Fibroblast of lung (primary cell): ENCODE measurements around the gene CPA1. TPM values are rescaled to one million over a fixed set of nuclear protein-coding genes. Genes with fewer than 3 reads are reported as not detected.

ENCODE experiments used
- DNase-seq, 2 donors: peaks; one replicate each; pipeline versions ENCODE4 v3.0.0 to v3.0.0-alpha.2; 2010; ENCODE audit warnings: low read depth in 2 of 2
- H2AFZ ChIP-seq: 2 replicates; pipeline ENCODE4 v1.5.1; 2012; ENCODE audit warnings: low read length, control low read depth, inconsistent platforms
- H3K27ac ChIP-seq: 2 replicates; pipeline ENCODE4 v1.5.1; 2011; ENCODE audit warnings: low read length, control low read depth; ENCODE audit not compliant: insufficient read depth
- H3K27me3 ChIP-seq: 2 replicates; pipeline ENCODE4 v1.5.1; 2011; ENCODE audit warnings: mild to moderate bottlenecking, low read length; ENCODE audit not compliant: control insufficient read depth, insufficient read depth
- H3K36me3 ChIP-seq: 2 replicates; pipeline ENCODE4 v1.5.1; 2011; ENCODE audit warnings: low read length; ENCODE audit not compliant: control insufficient read depth, insufficient read depth
- H3K4me1 ChIP-seq: 2 replicates; pipeline ENCODE4 v1.5.1; 2011; ENCODE audit warnings: low read length; ENCODE audit not compliant: control insufficient read depth, insufficient read depth; ENCODE audit errors: extremely low read depth
- H3K4me2 ChIP-seq: 2 replicates; pipeline ENCODE4 v1.5.1; 2011; ENCODE audit warnings: low read length, control low read depth; ENCODE audit not compliant: insufficient read depth; ENCODE audit errors: extremely low read depth
- H3K4me3 ChIP-seq, 4 experiments: fragments of 200-600 bp in 1 of 4; sonication (generic) in 1 of 4; replicated peaks in 1 of 4; 2 replicates each; pipeline ENCODE4 v1.5.1; 2011 to 2016; ENCODE audit warnings: low read length in 4 of 4, low read depth in 3 of 4, mild to moderate bottlenecking in 3 of 4, control low read depth in 2 of 4, inconsistent platforms in 1 of 4, mixed read lengths in 1 of 4; ENCODE audit not compliant: insufficient read depth in 1 of 4; ENCODE audit errors: control extremely low read depth in 1 of 4
- H3K79me2 ChIP-seq: 2 replicates; pipeline ENCODE4 v1.5.1; 2012; ENCODE audit warnings: mild to moderate bottlenecking, low read length, inconsistent platforms; ENCODE audit not compliant: control insufficient read depth, insufficient read depth
- H3K9ac ChIP-seq: 2 replicates; pipeline ENCODE4 v1.5.1; 2011; ENCODE audit warnings: mild to moderate bottlenecking, low read length, control low read depth; ENCODE audit not compliant: insufficient read depth
- H3K9me3 ChIP-seq: 2 replicates; pipeline ENCODE4 v1.5.1; 2012; ENCODE audit warnings: low read depth, low read length; ENCODE audit not compliant: control insufficient read depth, insufficient read depth
- H4K20me1 ChIP-seq: 2 replicates; pipeline ENCODE4 v1.5.1; 2011; ENCODE audit warnings: low read length; ENCODE audit not compliant: control insufficient read depth, insufficient read depth; ENCODE audit errors: extremely low read depth
- CTCF ChIP-seq, 2 donors: IDR thresholded peaks in 1 of 2; conservative IDR thresholded peaks in 1 of 2; 1 replicate in 1 of 2; 2 replicates in 1 of 2; pipeline ENCODE4 v1.5.1; 2011 to 2012; ENCODE audit warnings: low read length in 2 of 2, control low read depth in 1 of 2, inconsistent platforms in 1 of 2, low read depth in 1 of 2, mild to moderate bottlenecking in 1 of 2
- EZH2 ChIP-seq: IDR thresholded peaks from 2 replicates; pipeline ENCODE4 v1.5.1; 2012; ENCODE audit warnings: low read length, control low read depth, mild to moderate bottlenecking; ENCODE audit errors: missing control alignments
- polyA plus RNA-seq, 2 donors: library from polyadenylated mRNA; depleted of rRNA in 1 of 2; stranded (reverse) in 1 of 2; unstranded in 1 of 2; fragments of >200 nt; gene quantifications; 2 replicates each; pipeline ENCODE4 v1.2.1, GENCODE V29; 2011 to 2012; ENCODE audit warnings: missing spikeins in 1 of 2
- total RNA-seq: library from RNA; depleted of rRNA; stranded (reverse); fragments of >200 nt; gene quantifications from 2 replicates; pipeline ENCODE4 v1.2.1, GENCODE V29; 2014

CPA1 gene
- total and polyA plus RNA-seq, 2 donors (not counting 1 experiment from before 2014, with no cell fraction given): under 0.01 to 0.12 TPM

- no peak for DNase-seq
- Histone ChIP-seq H4K20me1 (no peaks in the 10 kb centered on the region), H3K4me2 (no peak overlapping the region), H2AFZ (no peak overlapping the region), H3K9ac (no peak overlapping the region), H3K27me3 (no peaks in the 10 kb centered on the region), H3K4me3 (no peak overlapping the region), H3K4me1 (no peaks in the 10 kb centered on the region), H3K79me2 (no peaks in the 10 kb centered on the region), H3K9me3 (no peaks in the 10 kb centered on the region), H3K36me3 (no peaks in the 10 kb centered on the region), H3K27ac (no peak overlapping the region)
- no peak for TF ChIP-seq CTCF (conservative IDR thresholded peaks at IDR 0.05 in 1 of 2, IDR thresholded peaks at IDR 0.05 in 1 of 2; ENCODE audit: low read depth in 1 of 2, low read length in 2 of 2)
- no peak for TF ChIP-seq EZH2
Measured at GRCh38 chr7:130341882-130342281, 38.4 kb upstream of the CPA1 start.

- Histone ChIP-seq H3K27me3 (no peaks in the 10 kb centered on the region), H3K79me2 (no peaks in the 10 kb centered on the region), H2AFZ (no peak overlapping the region), H3K9ac (no peak overlapping the region), H3K9me3 (no peaks in the 10 kb centered on the region), H3K4me2 (no peak overlapping the region), H3K4me3 (no peak overlapping the region), H3K4me1 (no peaks in the 10 kb centered on the region), H3K36me3 (no peaks in the 10 kb centered on the region), H3K27ac (no peak overlapping the region), H4K20me1 (no peaks in the 10 kb centered on the region)
- TF ChIP-seq CTCF (conservative IDR thresholded peaks at IDR 0.05 in 1 of 2, IDR thresholded peaks at IDR 0.05 in 1 of 2; ENCODE audit: low read depth in 1 of 2, low read length in 2 of 2) (no peak), EZH2 (no peak)
- no peak for DNase-seq
Measured at GRCh38 chr7:130342701-130343380, 37.5 kb upstream of the CPA1 start.

GRCh38 chr7:130344271-130344866, 35.9 kb upstream of the CPA1 start, which contains the start of gene CPA5:
Gene CPA5 (plus strand): TSS chr7:130344816. CDS start chr7:130346486, 1,670 bp downstream.
- no peaks in the 10 kb centered on the region for H3K79me2 ChIP-seq
- H2AFZ ChIP-seq: peak within 1 kb of the TSS; percentile 4
- peak within 1 kb of the TSS; percentile 3 for H3K4me2 ChIP-seq
- no peak within 1 kb of the TSS for H3K9ac ChIP-seq
- H3K4me1 ChIP-seq: no peaks in the 10 kb centered on the region
- TF ChIP-seq CTCF (conservative IDR thresholded peaks at IDR 0.05 in 1 of 2, IDR thresholded peaks at IDR 0.05 in 1 of 2; ENCODE audit: low read depth in 1 of 2, low read length in 2 of 2) (no peak), EZH2 (no peak)
- no peaks in the 10 kb centered on the region for H4K20me1 ChIP-seq
- no peak for DNase-seq
- H3K4me3 ChIP-seq: no peak within 1 kb of the TSS
- H3K9me3 ChIP-seq: no peaks in the 10 kb centered on the region
- no peaks in the 10 kb centered on the region for H3K36me3 ChIP-seq
- no peak within 1 kb of the TSS for H3K27ac ChIP-seq
- H3K27me3 ChIP-seq: no peaks in the 10 kb centered on the region
